ENCODE data around the gene RASD2.
A peak's percentile ranks its signal among the peaks of the same experiment; 100 is the strongest.
"Not testable (repeated sequence)": the region's sequence is repeated elsewhere in the genome, so short reads cannot be mapped to it uniquely, and the experiment has no call there.

Gene RASD2, protein sequence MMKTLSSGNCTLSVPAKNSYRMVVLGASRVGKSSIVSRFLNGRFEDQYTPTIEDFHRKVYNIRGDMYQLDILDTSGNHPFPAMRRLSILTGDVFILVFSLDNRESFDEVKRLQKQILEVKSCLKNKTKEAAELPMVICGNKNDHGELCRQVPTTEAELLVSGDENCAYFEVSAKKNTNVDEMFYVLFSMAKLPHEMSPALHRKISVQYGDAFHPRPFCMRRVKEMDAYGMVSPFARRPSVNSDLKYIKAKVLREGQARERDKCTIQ
- 0 to 0.16 (median 0) reads per million in 18 experiments for total RNA-seq

DNA sequence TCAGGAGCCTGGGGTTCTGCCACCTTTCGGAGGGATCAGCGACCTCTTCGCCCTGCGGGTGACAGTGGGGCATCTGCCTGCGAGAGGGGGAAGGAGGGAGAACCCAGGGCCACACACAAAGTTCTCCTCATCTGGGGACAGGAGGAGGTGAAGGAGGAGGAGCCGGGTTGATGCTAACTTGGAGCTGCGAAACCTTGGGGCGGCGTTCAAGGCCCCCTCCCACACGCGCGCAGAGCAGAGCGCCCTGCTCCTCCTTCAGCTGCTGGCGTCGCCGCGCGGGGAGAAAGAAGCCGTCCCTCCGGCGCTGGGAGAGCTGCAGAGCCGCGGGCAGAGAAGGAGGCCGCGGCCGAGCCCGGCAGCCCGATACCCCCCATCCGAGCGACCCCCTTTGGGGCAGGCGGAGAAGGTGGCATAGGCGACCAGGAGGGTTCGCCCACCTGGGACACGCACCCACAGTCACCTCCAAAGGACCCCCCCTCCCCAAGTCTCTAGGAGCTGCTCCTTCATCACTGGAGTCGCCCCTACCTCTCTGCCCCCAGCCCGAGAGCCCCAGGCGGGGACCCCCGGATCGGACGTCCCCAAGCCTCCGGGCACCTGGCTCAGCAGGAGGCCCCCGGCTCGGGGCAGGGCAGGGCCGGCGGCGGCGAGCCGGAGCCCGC, at the start of gene RASD2:
Gene RASD2, plus strand, starts transcription at position 237 of the 659 bp plus-strand sequence. CDS start 5,979 bp downstream, outside the sequence.
- peak in 1 of 2 donors; percentile 11 for DNase-seq

DNA sequence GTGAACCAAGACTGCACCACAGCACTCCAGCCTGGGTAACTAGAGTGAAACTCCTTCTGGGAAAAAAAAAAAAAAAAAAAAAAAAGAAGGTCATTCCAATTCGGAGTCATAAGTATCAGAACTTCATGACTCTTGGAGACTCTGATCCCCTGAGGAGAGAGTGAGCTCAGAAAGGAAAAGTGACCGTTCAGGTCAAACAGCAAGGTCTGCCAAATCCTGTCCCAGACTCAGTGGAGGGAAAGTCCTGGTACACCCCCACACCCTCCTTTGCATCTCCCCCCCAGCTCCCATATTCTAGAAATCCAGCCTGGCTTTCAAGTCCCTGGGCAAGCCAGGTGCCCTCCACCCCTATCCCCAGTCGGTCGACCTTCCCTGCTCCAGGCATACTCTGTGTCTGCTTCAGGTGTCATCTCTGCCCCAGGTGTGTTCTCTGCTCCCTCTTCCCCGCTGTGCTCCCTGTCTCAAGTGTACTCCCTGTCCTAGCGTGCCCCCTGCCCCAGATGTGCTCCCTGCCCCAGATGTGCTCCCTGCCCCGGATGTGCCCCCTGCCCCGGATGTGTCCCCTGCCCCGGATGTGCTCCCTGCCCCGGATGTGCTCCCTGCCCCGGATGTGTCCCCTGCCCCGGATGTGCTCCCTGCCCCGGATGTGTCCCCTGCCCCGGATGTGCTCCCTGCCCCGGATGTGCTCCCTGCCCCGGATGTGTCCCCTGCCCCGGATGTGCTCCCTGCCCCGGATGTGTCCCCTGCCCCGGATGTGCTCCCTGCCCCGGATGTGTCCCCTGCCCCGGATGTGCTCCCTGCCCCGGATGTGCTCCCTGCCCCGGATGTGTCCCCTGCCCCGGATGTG, 49.3 kb upstream of the RASD2 start:
- not testable (repeated sequence) for DNase-seq

DNA sequence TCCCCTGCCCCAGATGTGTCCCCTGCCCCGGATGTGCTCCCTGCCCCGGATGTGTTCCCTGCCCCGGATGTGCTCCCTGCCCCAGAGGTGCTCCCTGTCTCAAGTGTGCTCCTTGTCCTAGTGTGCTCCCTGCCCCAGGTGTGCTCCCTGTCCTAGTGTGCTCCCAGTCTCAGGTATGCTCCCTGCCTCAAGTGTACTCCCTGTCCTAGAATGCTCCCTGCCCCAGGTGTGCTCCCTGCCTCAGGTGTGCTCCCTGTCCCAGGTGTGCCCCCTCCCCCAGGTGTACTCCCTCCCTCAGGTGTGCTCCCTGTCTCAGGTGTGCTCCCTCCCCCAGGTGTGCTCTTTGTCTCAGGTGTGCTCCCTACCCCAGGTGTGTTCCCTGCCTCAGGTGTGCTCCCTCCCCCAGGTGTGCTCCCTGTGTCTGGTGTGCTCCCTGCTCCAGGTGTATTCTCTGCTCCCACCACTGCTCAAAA, 48.7 kb upstream of the RASD2 start:
- DNase-seq: no peak

DNA sequence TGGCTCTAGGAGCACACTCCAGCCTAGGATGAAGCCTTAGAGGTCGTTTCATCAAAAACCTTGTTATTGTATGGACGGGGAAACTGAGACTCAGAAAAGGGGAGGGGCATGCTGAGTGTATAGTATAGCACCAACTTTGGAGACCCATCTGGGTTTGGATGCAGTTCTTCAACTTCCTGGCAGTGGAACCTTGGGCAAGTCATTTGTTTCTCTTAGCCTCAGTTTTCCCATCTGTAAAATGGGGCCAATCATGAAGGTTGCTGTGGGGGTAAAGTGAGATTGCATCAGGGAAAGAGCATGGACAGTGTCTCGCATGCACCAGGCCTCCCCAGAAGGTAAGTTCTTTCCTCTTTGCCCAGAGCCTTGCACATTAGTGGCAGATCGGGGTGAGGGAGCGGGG, 47.6 kb upstream of the RASD2 start:
- DNase-seq: no peak

DNA sequence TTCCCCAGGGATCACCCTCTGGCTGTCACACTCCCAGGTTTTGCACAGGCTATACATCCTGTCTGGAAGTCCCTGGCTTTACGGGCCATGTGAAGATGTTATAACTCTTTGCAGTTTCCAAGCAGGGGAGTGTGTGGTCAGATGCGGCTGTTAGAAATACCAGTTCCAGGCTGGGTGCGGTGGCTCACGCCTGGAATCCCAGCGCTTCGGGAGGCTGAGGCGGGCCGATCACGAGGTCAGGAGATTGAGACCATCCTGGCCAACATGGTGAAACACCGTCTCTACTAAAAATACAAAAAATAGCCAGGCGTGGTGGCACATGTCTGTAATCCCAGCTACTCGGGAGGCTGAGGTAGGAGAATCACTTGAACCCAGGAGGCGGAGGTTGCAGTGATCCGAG, 44.9 kb upstream of the RASD2 start:
- DNase-seq: not testable (repeated sequence)

DNA sequence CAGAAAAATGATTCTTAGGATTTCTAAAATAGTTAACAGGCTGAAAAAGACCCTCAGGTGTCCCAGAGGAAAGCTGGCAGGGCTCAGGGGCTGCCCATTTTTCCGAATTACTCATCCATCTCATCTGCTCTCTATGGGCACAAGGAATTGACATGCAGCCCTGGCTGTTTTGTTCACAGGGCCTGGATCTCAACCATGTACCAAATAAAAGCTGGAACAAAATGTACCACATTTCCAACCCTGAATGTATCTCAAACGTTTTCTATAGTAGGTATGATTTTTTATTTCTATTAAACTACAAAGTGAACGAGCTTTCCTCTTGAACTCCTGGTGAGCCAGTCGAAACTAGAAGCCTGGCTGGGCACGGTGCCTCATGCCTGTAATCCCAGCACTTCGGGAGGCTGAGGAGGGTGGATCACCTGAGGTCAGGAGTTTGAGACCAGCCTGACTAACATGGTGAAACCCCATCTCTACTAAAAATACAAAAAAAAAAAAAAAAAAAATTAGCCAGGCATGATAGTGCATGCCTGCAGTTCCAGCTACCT, 43.8 kb upstream of the RASD2 start:
- no peak for DNase-seq

DNA sequence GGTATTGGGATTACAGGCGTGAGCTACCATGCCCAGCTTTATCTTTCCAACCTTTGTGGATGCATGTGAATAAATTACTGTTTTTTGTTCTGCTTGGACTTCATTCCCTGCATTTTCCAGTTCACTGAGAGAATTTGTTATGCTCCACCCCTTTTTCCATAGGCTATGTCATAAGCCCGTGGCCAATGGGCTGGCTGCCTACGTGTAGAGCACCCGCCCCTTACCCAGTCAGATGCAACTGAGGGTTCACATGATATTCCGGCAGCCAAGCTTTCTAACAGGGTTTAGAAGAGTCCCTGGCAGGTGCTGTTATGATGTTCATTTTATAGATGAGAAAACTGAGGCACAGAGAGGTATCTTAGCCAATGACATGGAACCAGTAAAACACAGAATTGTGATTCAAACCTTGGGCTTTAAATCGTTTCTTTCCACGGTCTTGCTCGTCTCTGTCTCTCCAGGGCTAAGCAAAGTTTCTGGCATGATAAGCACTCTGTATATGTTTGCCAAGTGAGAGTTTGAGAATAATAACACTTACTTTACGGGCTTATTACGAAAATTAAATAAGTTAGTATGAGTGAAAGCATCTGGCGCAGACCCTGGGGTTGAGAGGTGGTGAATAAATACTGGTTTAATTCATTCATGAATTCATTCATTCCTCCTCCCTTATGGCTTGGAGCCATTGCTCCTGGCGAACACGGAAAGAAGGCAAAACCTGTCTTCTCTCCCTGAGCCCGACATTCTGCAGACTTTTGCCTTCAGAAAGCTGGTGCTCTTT, 42.4 kb upstream of the RASD2 start:
- DNase-seq: no peak

DNA sequence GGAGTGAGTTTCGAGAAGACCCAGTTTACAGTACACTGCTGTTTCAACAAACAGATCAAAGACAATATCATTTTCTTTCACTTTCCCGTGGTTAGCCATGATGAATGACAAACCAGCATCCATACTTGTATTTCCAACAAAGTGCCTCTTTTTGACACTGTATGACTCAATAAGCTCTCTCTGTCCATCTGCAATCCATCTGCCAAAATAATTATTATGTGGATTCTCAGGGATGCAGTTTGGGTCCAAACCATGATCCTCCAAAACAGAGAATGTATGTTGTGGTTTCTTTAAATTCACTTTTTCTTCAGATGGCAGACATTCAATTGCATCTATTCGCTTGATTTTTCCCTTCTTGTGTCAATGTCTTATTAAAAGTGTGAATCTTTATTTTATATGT, 37.8 kb upstream of the RASD2 start:
- DNase-seq: no peak

DNA sequence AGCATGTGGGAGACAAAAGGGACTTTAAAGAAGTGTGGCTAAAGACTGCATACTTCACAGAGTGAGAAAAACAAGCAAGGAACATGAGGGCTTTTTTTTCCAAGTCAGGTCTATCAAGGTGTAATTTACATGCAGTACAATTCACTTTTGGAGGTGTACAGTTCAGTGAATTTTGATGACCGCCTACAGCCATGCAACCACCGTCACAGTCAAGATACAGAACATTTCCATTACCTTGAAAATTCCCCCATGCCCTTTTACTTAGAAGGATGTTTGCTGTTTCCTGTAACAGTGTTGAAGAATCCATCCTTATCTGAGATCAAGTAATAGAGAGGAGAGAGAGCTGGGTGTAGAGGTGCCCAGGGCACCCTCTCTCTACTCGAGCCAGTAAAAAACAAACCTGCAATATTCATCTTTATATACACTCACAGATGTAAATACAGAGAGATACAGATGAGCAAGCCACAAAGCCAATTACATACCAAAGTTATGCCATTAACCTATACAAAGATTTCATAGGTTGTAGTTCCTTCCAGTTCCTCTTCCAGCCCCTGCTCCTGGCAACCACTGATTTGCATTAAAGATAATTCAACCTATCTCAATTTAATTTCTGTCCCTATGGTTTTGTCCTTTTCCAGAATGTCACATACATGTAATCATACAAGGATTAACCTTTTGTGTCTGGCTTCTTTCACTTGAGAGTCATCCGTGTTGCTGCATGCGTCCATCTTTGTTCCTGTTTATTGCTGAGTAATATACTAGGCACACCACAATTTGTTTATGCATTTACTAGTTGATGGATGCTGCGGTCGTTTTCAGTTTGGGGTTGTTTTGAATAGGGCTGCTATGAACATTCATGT, 35.0 kb upstream of the RASD2 start:
- no peak for DNase-seq

DNA sequence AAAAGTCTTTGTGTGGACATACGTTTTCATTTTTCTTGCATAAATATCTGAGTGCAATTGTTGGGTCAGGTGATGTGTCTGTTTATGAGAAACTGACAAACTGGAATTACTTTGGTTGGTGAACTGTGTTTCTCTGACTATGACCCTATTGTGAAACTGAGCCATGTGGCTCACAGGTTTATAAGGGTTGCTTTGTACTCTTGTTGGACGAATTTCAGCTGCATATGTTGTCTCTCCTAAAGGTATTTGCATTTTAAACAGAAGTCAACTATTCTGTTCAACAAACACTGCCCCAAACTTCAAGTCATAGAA, 34.4 kb upstream of the RASD2 start:
- no peak for DNase-seq

DNA sequence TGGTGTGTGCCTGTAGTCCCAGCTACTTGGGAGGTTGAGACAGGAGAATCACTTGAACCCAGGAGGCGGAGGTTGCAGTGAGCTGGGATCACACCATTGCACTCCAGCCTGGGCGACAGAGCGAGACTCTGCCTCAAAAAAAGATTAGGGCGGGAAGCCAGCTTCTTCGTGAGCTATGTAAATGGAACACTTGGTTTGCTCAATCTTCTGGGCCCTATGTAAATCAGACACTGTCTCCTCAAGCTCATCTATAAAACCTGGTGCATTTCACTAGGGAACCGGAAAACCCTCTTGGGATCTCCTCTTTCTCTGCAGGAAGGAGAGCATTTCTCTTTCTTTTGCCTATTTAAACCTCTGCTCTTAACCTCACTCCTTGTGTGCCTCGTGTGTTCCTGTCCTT, 32.8 kb upstream of the RASD2 start:
- DNase-seq: not testable (repeated sequence)

DNA sequence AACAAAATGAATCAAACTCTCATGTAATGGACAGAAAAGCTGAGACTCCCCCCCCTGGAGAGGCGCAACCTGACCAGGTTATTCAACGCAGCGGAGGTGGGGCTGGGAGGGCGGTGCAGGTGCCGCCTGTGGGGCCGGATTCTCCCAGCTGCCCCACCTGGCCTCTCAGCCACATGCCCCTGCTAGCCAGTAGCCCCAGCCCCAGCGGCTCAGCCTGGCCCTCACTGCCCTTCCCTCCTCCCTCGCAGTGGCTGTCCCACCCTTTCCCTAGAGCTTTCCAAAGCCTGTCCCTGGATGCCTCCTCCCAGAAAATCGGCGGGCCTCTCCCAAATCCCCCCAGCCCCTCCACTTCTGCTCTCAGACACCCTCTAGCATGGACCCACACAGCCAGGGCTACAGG, 31.2 kb upstream of the RASD2 start:
- DNase-seq: no peak

DNA sequence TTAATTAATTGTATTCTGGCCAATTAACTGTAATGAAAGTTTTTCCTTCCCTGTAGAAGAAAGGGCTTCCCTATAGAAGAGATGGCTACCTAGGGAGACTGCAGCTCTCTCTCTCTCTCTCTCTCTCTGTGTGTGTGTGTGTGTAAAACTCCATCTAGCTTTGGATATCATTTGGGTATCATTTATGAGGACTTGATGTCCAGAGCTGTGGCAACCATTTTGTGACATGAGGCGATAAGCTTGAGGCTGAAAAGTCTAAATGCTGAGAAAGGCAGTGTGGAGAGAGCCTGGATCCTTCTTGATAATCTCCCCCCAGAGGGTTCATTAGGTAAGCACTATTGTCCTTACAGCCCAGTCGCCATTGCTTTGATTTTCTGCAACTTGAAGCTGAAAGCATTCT, 30.7 kb upstream of the RASD2 start:
- no peak for DNase-seq

DNA sequence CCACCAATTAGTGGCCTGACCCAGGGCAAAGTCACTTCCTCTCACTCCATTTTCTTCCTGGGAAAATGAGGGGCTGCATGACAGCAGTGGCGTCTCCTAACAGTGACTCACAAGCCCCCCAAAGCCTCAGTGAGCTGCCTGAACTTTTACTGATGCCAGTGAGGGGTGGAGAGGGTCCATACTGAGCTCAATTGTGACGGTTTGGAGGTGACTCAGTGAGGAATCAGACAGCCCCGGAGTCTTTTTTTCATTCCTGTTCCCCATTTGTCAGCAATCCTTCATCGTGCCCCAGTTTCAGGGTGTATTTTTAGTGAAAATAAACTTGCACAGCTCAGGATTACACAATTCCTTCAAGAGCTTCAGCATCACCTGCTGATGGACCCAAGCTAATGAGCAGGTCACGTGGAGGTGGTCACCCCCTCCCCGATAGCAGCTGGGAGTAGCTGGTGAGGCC, 30.1 kb upstream of the RASD2 start:
- no peak for DNase-seq

DNA sequence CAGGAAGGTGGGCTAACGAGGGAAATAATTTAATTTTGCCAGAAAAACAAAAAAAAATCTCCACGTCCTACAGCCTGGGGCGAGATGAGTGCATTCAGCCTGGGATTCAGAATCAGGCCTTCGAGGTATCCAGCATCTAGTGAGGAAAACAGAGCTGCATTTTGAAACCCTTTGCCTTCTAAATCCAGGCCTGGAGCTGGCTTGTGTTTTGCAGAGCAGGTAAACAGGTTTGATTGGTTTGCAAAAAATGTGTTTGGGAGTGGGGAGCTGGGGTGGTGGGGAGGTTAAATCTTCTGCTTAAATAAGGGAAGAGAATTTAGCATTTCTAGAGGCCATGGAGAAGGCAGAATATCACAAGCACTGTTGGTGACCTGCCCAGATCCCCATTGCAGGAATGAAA, 29.7 kb upstream of the RASD2 start:
- DNase-seq: no peak

DNA sequence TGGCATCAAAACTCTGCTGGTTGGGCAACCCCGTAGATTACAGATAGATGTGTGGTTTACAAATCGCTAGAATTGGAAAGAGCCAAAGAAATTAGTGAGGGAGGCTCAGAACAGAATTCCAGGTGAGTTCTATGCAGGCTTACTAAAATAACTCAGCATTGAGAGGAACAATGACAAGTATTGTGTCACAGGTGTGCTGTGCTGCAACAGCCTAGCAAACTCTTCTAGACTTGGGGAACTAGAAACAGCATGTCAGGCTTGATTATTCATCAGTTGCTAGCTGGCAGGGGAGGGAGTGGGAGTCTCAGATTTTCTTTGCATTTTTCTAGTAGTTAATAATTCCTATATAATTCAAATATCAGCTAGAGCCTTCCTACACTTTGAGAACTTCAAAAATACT, 26.3 kb upstream of the RASD2 start:
- DNase-seq: peak in 1 of 2 donors; percentile 17

DNA sequence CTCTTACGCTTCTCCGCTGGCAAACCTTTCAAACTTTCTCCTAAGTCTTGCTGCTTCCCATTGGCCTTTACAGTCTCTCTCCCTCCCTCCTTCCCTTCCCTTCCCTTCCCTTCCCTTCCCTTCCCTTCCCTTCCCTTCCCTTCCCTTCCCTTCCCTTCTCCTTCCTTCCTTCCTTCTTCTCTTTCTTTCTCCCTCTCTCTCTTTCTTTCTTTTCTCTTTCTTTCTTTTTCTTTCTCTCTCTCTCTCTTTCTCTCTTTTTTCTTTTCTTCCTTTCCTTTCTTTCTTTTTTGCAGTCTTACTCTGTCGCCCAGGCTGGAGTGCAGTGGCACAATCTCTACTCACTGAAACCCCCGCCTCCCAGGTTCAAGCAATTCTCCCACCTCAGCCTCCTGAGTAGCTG, 24.7 kb upstream of the RASD2 start:
- DNase-seq: not testable (repeated sequence)

DNA sequence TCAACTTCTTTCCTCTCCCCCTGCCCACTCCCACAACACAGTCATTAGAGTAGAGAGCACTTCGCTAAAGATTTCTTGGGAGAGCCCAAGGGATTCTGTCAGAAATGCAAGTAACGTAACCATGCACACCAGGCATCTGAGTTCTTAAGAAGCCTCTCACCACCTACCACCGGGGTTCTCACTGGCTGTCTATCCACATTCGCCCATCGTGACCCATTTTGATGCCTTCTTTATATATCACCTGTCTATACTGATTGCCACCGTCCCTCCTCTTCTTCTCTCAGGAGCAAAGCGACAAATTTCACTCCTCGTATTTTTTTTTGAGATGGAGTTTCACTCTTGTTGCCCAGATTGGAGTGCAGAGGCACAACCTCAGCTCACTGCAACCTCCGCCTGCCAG, 23.9 kb upstream of the RASD2 start:
- DNase-seq: no peak

DNA sequence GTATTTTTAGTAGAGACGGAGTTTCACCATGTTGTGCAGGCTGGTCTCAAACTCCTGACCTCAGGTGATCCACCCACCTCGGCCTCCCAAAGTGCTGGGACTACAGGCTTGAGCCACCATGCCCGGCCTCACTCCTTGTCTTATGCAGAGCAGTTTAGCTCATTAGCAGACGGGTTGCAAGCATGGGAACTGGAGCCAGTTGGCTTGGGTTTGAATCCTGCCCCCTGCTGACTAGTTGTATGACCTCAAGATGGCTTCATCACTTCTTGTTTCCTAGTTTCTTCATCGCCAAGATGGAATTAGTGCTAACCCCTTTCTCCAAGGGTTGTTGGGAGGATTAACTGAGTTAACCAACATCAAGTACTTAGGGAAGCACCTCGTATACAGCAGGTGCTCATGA, 23.4 kb upstream of the RASD2 start:
- DNase-seq: no peak

DNA sequence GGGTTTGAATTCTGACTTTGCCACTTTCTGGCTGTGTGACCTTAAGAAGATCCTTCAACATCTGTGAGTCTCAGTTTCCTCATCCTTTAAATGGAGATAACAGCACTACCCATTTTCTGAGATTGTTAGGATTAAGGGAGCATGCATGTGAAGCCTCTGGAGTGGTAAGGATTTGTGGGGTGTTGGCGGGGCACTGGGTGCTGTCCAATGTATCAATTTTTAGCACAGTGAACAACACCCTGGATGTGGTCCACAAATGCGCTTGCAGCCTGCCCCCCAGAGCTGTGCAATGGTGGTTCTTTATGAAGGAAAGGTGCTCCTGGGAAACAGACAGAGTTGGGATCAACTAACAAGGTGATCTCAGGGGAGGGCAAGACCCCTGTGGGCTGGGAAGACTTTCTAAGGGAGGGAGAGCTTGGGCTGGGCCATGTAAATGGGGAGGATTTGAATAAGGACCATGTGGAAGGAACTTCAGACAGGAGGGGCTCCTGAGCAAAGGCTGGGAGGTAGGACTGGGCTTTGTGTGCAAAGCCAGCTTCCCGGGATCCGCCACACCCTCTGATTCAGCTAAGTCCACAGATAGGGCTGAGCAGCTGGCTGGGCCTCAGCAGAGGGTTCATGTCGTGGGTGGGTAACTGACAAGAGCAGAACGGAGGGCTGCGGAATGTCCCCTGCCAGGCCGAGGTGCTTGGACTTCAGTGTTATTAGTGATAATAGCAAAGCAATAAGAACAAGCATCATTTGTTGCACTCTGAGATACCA, 22.7 kb upstream of the RASD2 start:
- DNase-seq: no peak

DNA sequence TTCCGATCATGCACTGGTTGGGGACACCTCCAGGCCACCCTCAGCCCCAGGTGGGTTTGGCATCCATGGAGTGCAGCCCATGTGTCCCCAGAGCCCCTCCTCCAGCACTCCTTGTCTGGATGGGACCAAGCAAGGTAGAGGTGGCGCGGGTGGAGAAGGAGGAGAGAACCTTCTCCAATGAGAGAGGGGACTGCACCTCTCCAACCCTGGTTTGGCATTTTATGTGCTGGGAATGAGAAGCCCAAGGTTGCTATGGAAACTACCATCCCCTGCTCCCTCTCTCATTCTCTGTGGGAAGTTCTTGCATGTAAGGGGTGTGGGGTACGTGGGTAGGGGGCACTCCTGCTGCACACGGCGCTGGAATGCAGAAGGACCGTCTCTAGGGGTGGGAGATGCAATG, 21.8 kb upstream of the RASD2 start:
- DNase-seq: no peak
